Prostate gland (tissue), 2 donors: ENCODE data around the gene MYO18B.

Experiments used
- CTCF ChIP-seq, 4 experiments: fragments of 200-600 bp in 2 of 4; fragments of 450-650 bp in 2 of 4; sonication (generic) in 2 of 4; IDR thresholded peaks; 1 replicate in 3 of 4; 2 replicates in 1 of 4; pipeline ENCODE4 v1.5.1; 2016 to 2019; ENCODE audit warnings: antibody characterized with exemption in 4 of 4, mild to moderate bottlenecking in 2 of 4, moderate library complexity in 2 of 4
- POLR2A ChIP-seq: fragments of 450-650 bp; IDR thresholded peaks from one replicate; pipeline ENCODE4 v1.6.1; 2016; ENCODE audit warnings: antibody characterized with exemption, mild to moderate bottlenecking
- POLR2AphosphoS5 ChIP-seq: sonication (generic); formaldehyde crosslinking; IDR thresholded peaks from one replicate; pipeline ENCODE4 v1.6.1; 2017; ENCODE audit warnings: antibody characterized with exemption

GRCh38 chr22:25884121-25884520 lies 142.1 kb downstream of the MYO18B start:
- TF ChIP-seq POLR2A (no peak), CTCF (IDR thresholded peaks at IDR 0.05) (no peak), POLR2AphosphoS5 (no peak)
